Measurements from ENCODE around the gene NEURL3.

DNA sequence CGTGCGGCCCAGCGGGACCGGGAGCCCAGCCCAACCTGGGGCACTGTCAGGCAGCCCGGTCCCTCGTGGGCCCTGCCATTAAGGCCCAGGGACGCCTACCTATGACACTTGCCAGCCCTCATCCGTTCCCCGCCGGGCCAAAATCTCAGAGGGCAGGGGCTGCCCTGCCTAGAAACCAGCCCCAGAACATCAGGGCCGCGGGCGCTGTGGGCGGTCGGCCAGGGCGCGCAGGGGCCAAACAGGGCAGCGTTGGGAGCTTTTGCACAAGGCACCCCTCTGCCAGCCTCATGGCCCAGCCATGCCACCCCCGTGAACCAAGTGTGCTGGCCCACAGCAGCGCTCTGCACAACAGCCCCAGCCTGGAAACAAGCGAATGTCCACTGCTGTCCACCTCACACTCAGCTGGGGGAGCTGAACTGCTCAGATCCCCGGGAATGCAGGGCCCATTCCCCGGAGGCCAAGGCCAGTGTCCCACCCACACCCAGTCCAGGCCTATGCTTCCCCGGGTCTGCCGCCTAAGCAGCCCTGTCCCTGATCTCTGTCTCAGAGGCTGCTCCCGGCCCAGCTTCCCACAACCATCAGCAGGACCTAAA is 3.5 kb upstream of the NEURL3 start:
- TF ChIP-seq EZH2 (IDR thresholded peaks at IDR 0.05; ENCODE audit: insufficient read depth, poor library complexity, severe bottlenecking) (no peak), EZH2phosphoT487 (IDR thresholded peaks at IDR 0.05; ENCODE audit: insufficient read depth, low read depth) (no peak)

Measured in GM23248 (cell line).